Muscle layer of duodenum (tissue), 2 donors: ENCODE results near the gene ZBTB43.

ENCODE experiments used
- H3K27ac ChIP-seq: one replicate; pipeline ENCODE4 v1.7.0; 2013; ENCODE audit warnings: mild to moderate bottlenecking, low read length
- H3K27me3 ChIP-seq: one replicate; pipeline ENCODE4 v1.7.0; 2013; ENCODE audit warnings: low read depth, mild to moderate bottlenecking, control low read depth, low read length
- H3K36me3 ChIP-seq, 2 donors: one replicate each; pipeline ENCODE4 v1.7.0; 2013; ENCODE audit warnings: low read length in 2 of 2, control low read depth in 1 of 2, mild to moderate bottlenecking in 1 of 2; ENCODE audit not compliant: insufficient read depth in 2 of 2, control insufficient read depth in 1 of 2
- H3K4me1 ChIP-seq, 2 donors: one replicate each; pipeline ENCODE4 v1.7.0; 2013; ENCODE audit warnings: low read length in 2 of 2, mild to moderate bottlenecking in 2 of 2, control low read depth in 1 of 2, moderate library complexity in 1 of 2; ENCODE audit not compliant: insufficient read depth in 2 of 2, control insufficient read depth in 1 of 2
- H3K4me3 ChIP-seq, 2 donors: one replicate each; pipeline ENCODE4 v1.7.0; 2013; ENCODE audit warnings: low read length in 2 of 2, low read depth in 1 of 2, mild to moderate bottlenecking in 1 of 2
- H3K9me3 ChIP-seq, 2 donors: one replicate each; pipeline ENCODE4 v1.7.0; 2013; ENCODE audit warnings: low read length in 2 of 2, control low read depth in 1 of 2, mild to moderate bottlenecking in 1 of 2; ENCODE audit not compliant: control insufficient read depth in 1 of 2
- donor health status: healthy.

The ZBTB43 gene

GRCh38 chr9:126849591-126850225, 44.9 kb downstream of the ZBTB43 start:
- Histone ChIP-seq H3K36me3 (no peaks in the 10 kb centered on the region), H3K4me3 (no peak overlapping the region), H3K9me3 (no peaks in the 10 kb centered on the region), H3K4me1 (no peaks in the 10 kb centered on the region), H3K27me3 (no peaks in the 10 kb centered on the region), H3K27ac (no peak overlapping the region)

- Histone ChIP-seq H3K9me3 (no peaks in the 10 kb centered on the region), H3K36me3 (no peaks in the 10 kb centered on the region), H3K27me3 (no peaks in the 10 kb centered on the region), H3K4me3 (no peak overlapping the region), H3K27ac (no peak overlapping the region), H3K4me1 (no peaks in the 10 kb centered on the region)
Observed at GRCh38 chr9:126851286-126851880, 46.5 kb downstream of the ZBTB43 start.

- H3K27me3 ChIP-seq = no peaks in the 10 kb centered on the region
- no peak overlapping the region for H3K27ac ChIP-seq
- no peaks in the 10 kb centered on the region for H3K36me3 ChIP-seq
- no peak overlapping the region for H3K4me3 ChIP-seq
- H3K4me1 ChIP-seq = no peaks in the 10 kb centered on the region
- no peaks in the 10 kb centered on the region for H3K9me3 ChIP-seq
Observed at GRCh38 chr9:126852086-126852688, 47.3 kb downstream of the ZBTB43 start.

GRCh38 chr9:126853667-126854066, 48.8 kb downstream of the ZBTB43 start:
- Histone ChIP-seq H3K27me3 (no peaks in the 10 kb centered on the region), H3K4me3 (no peak overlapping the region), H3K36me3 (no peaks in the 10 kb centered on the region), H3K27ac (no peak overlapping the region), H3K4me1 (no peaks in the 10 kb centered on the region), H3K9me3 (no peaks in the 10 kb centered on the region)

GRCh38 chr9:126854734-126855133, 49.9 kb downstream of the ZBTB43 start:
- no peaks in the 10 kb centered on the region for H3K9me3 ChIP-seq
- peaks cover 0 to 4% of the 10 kb centered on the region in 2 donors for H3K4me1 ChIP-seq
- H3K27me3 ChIP-seq = no peaks in the 10 kb centered on the region
- no peak overlapping the region for H3K4me3 ChIP-seq
- no peaks in the 10 kb centered on the region for H3K36me3 ChIP-seq
- H3K27ac ChIP-seq = no peak overlapping the region

- H3K27ac ChIP-seq = no peak overlapping the region
- H3K9me3 ChIP-seq = no peaks in the 10 kb centered on the region
- H3K4me3 ChIP-seq = no peak overlapping the region
- H3K4me1 ChIP-seq = peaks cover 0 to 7% of the 10 kb centered on the region in 2 donors
- no peaks in the 10 kb centered on the region for H3K27me3 ChIP-seq
- no peaks in the 10 kb centered on the region for H3K36me3 ChIP-seq
Observed at GRCh38 chr9:126856326-126856877, 51.6 kb downstream of the ZBTB43 start.

- no peaks in the 10 kb centered on the region for H3K27me3 ChIP-seq
- H3K4me3 ChIP-seq = no peak overlapping the region
- no peaks in the 10 kb centered on the region for H3K9me3 ChIP-seq
- no peaks in the 10 kb centered on the region for H3K36me3 ChIP-seq
- peaks cover 9 to 16% of the 10 kb centered on the region in 2 donors for H3K4me1 ChIP-seq
- H3K27ac ChIP-seq = no peak overlapping the region
Observed at GRCh38 chr9:126857261-126857960, 52.6 kb downstream of the ZBTB43 start.

- peaks cover 14 to 25% of the 10 kb centered on the region in 2 donors for H3K4me1 ChIP-seq
- no peaks in the 10 kb centered on the region for H3K9me3 ChIP-seq
- no peak overlapping the region for H3K27ac ChIP-seq
- H3K36me3 ChIP-seq = peaks cover 2 to 4% of the 10 kb centered on the region in 2 donors
- H3K4me3 ChIP-seq = no peak overlapping the region
- no peaks in the 10 kb centered on the region for H3K27me3 ChIP-seq
Observed at GRCh38 chr9:126859111-126859510, 54.3 kb downstream of the ZBTB43 start.

GRCh38 chr9:126860077-126860756, 55.4 kb downstream of the ZBTB43 start, which contains the start of gene ZBTB34:
ZBTB34 (plus strand) TSS chr9:126860639; CDS start chr9:126879400, 18,761 bp downstream.
- no peaks in the 10 kb centered on the region for H3K27me3 ChIP-seq
- peak within 1 kb of the TSS; percentile 80 to 93 for H3K4me3 ChIP-seq
- no peaks in the 10 kb centered on the region for H3K9me3 ChIP-seq
- H3K27ac ChIP-seq = peak within 1 kb of the TSS; percentile 48
- H3K36me3 ChIP-seq = peaks cover 4% of the 10 kb centered on the region in 2 donors
- peaks cover 14 to 25% of the 10 kb centered on the region in 2 donors for H3K4me1 ChIP-seq

- Histone ChIP-seq H3K27me3 (no peaks in the 10 kb centered on the region), H3K27ac (peak overlapping the region; percentile 48), H3K9me3 (no peaks in the 10 kb centered on the region), H3K4me1 (peaks cover 14 to 25% of the 10 kb centered on the region in 2 donors), H3K36me3 (peaks cover 4% of the 10 kb centered on the region in 2 donors), H3K4me3 (peak overlapping the region; percentile 80 to 93)
Observed at GRCh38 chr9:126860757-126861466, 56.1 kb downstream of the ZBTB43 start.
